GM21447 (cell line): ENCODE measurements around the gene VAMP1.
"Not testable (repeated sequence)": the region's sequence is repeated elsewhere in the genome, so short reads cannot be mapped to it uniquely, and the experiment has no call there.

Experiments
- ATAC-seq: cut with Tn5 transposase; IDR thresholded peaks from one replicate; pipeline ENCODE4 v1.9.1; 2021; ENCODE audit not compliant: unreplicated experiment

The VAMP1 gene

GRCh38 chr12:6469609-6470374 lies 685 bp downstream of the VAMP1 start:
- peak; percentile 9 for ATAC-seq

- no peak for ATAC-seq
These were observed 1.4 kb downstream of the VAMP1 start for GRCh38 chr12:6469092-6469491.

- no peak for ATAC-seq
These were observed 2.2 kb downstream of the VAMP1 start for GRCh38 chr12:6468283-6468575.

GRCh38 chr12:6467571-6468282 lies 2.8 kb downstream of the VAMP1 start:
- not testable (repeated sequence) for ATAC-seq

GRCh38 chr12:6466751-6467150 lies 3.7 kb downstream of the VAMP1 start:
- ATAC-seq, result not testable (repeated sequence)

- ATAC-seq, result no peak
These were observed 4.3 kb downstream of the VAMP1 start for GRCh38 chr12:6466184-6466573.

GRCh38 chr12:6465467-6466183 lies 4.9 kb downstream of the VAMP1 start:
- ATAC-seq, result no peak

GRCh38 chr12:6464531-6464930 lies 5.9 kb downstream of the VAMP1 start:
- no peak for ATAC-seq

GRCh38 chr12:6463858-6464257 lies 6.6 kb downstream of the VAMP1 start:
- ATAC-seq, result no peak

- ATAC-seq, result no peak
These were observed 7.3 kb downstream of the VAMP1 start for GRCh38 chr12:6463216-6463615.

- no peak for ATAC-seq
These were observed 8.1 kb downstream of the VAMP1 start for GRCh38 chr12:6462234-6462995.

GRCh38 chr12:6461401-6462233 lies 8.9 kb downstream of the VAMP1 start:
- ATAC-seq, result peak; percentile 71

GRCh38 chr12:6460751-6461371 lies 9.6 kb downstream of the VAMP1 start:
- ATAC-seq, result no peak

GRCh38 chr12:6459004-6459337 lies 11.5 kb downstream of the VAMP1 start:
- no peak for ATAC-seq

- ATAC-seq, result no peak
These were observed 12.0 kb downstream of the VAMP1 start for GRCh38 chr12:6458281-6459003.

- ATAC-seq, result no peak
These were observed 13.1 kb downstream of the VAMP1 start for GRCh38 chr12:6457220-6457945.

- ATAC-seq, result no peak
These were observed 17.4 kb downstream of the VAMP1 start for GRCh38 chr12:6452944-6453630.

- ATAC-seq, result no peak
These were observed 18.1 kb downstream of the VAMP1 start for GRCh38 chr12:6452245-6452943.
